Liver (tissue), 9 donors: Measurements from ENCODE around the gene S100A1. TPM values are rescaled to one million over a fixed set of nuclear protein-coding genes. Genes with fewer than 3 reads are reported as not detected.

ENCODE experiments used
- DNase-seq: peaks from one replicate; pipeline ENCODE4 v3.0.0-alpha.2; 2017; ENCODE audit warnings: low spot score
- H3K27ac ChIP-seq, 2 donors: one replicate each; pipeline ENCODE4 v1.7.0; 2013; ENCODE audit warnings: inconsistent platforms in 2 of 2, low read length in 2 of 2, control low read depth in 1 of 2, low read depth in 1 of 2, mild to moderate bottlenecking in 1 of 2
- H3K27me3 ChIP-seq, 4 donors: one replicate each; pipeline versions ENCODE4 v1.6.1 to v1.7.0; 2013; ENCODE audit warnings: low read length in 3 of 4, inconsistent platforms in 1 of 4, mild to moderate bottlenecking in 1 of 4, moderate library complexity in 1 of 4; ENCODE audit not compliant: control insufficient read depth in 4 of 4, insufficient read depth in 4 of 4
- H3K36me3 ChIP-seq, 4 donors: one replicate each; pipeline versions ENCODE4 v1.6.1 to v1.7.0; 2013; ENCODE audit warnings: low read length in 3 of 4, mild to moderate bottlenecking in 3 of 4, low read depth in 1 of 4, moderate library complexity in 1 of 4; ENCODE audit not compliant: control insufficient read depth in 4 of 4, insufficient read depth in 3 of 4
- H3K4me1 ChIP-seq, 4 donors: one replicate each; pipeline versions ENCODE4 v1.6.1 to v1.7.0; 2013; ENCODE audit warnings: low read length in 3 of 4, mild to moderate bottlenecking in 3 of 4, moderate library complexity in 1 of 4; ENCODE audit not compliant: control insufficient read depth in 4 of 4, insufficient read depth in 4 of 4
- H3K4me3 ChIP-seq, 3 donors: one replicate each; pipeline versions ENCODE4 v1.6.1 to v1.7.0; 2013; ENCODE audit warnings: low read length in 3 of 3, control low read depth in 1 of 3, low read depth in 1 of 3, mild to moderate bottlenecking in 1 of 3
- H3K9ac ChIP-seq, 2 donors: one replicate each; pipeline ENCODE4 v1.7.0; 2013; ENCODE audit warnings: low read length in 2 of 2, mild to moderate bottlenecking in 2 of 2, moderate library complexity in 2 of 2, control low read depth in 1 of 2, low read depth in 1 of 2
- H3K9me3 ChIP-seq, 4 donors: one replicate each; pipeline versions ENCODE4 v1.6.1 to v1.7.0; 2013; ENCODE audit warnings: low read length in 3 of 4; ENCODE audit not compliant: control insufficient read depth in 4 of 4
- ATF3 ChIP-seq: IDR thresholded peaks from 2 replicates; pipeline ENCODE4 v1.6.1; 2016; ENCODE audit warnings: antibody characterized with exemption
- CTCF ChIP-seq: fragments of 150-350 bp; IDR thresholded peaks from 2 replicates; pipeline ENCODE4 v1.5.1; 2017; ENCODE audit warnings: improper control_type of control experiment, low read depth, low read length; ENCODE audit not compliant: missing input control
- EGR1 ChIP-seq, 2 donors: IDR thresholded peaks; 2 replicates each; pipeline ENCODE4 v1.6.1; 2016 to 2018; ENCODE audit warnings: antibody characterized with exemption in 2 of 2, low read depth in 2 of 2
- FOXA1 ChIP-seq: IDR thresholded peaks from 2 replicates; pipeline ENCODE4 v1.6.1; 2016; ENCODE audit warnings: antibody characterized with exemption
- FOXA2 ChIP-seq: IDR thresholded peaks from 2 replicates; pipeline ENCODE4 v1.6.1; 2016; ENCODE audit warnings: antibody characterized with exemption
- GABPA ChIP-seq, 2 donors: IDR thresholded peaks in 1 of 2; conservative IDR thresholded peaks in 1 of 2; 2 replicates each; pipeline ENCODE4 v1.6.1; 2016; ENCODE audit warnings: antibody characterized with exemption in 2 of 2, mild to moderate bottlenecking in 1 of 2, moderate library complexity in 1 of 2
- HNF4A ChIP-seq, 2 donors: conservative IDR thresholded peaks; 2 replicates each; pipeline ENCODE4 v1.6.1; 2016; ENCODE audit warnings: antibody characterized with exemption in 2 of 2, mild to moderate bottlenecking in 2 of 2
- HNF4G ChIP-seq: IDR thresholded peaks from 2 replicates; pipeline ENCODE4 v1.6.1; 2016; ENCODE audit warnings: antibody characterized with exemption
- JUND ChIP-seq, 2 donors: IDR thresholded peaks; 2 replicates each; pipeline ENCODE4 v1.6.1; 2016; ENCODE audit warnings: antibody characterized with exemption in 2 of 2
- MAX ChIP-seq: IDR thresholded peaks from 2 replicates; pipeline ENCODE4 v1.6.1; 2016; ENCODE audit warnings: antibody characterized with exemption
- NR2F2 ChIP-seq: IDR thresholded peaks from 2 replicates; pipeline ENCODE4 v1.6.1; 2016; ENCODE audit warnings: antibody characterized with exemption
- RAD21 ChIP-seq, 2 donors: IDR thresholded peaks; 2 replicates each; pipeline ENCODE4 v1.6.1; 2016; ENCODE audit warnings: antibody characterized with exemption in 2 of 2, mild to moderate bottlenecking in 2 of 2
- REST ChIP-seq: IDR thresholded peaks from 2 replicates; pipeline ENCODE4 v1.6.1; 2016; ENCODE audit warnings: antibody characterized with exemption, mild to moderate bottlenecking
- RXRA ChIP-seq, 2 donors: IDR thresholded peaks; 2 replicates each; pipeline ENCODE4 v1.6.1; 2017 to 2018; ENCODE audit warnings: antibody characterized with exemption in 2 of 2, mild to moderate bottlenecking in 1 of 2
- TAF1 ChIP-seq: conservative IDR thresholded peaks from 2 replicates; pipeline ENCODE4 v1.6.1; 2016; ENCODE audit warnings: antibody characterized with exemption, mild to moderate bottlenecking
- YY1 ChIP-seq: IDR thresholded peaks from 2 replicates; pipeline ENCODE4 v1.6.1; 2016; ENCODE audit warnings: antibody characterized with exemption, mild to moderate bottlenecking
- ZBTB33 ChIP-seq: IDR thresholded peaks from 2 replicates; pipeline ENCODE4 v1.6.1; 2016; ENCODE audit warnings: antibody characterized with exemption
- WGBS: extraction: QIAGEN DNeasy Blood & Tissue Kit; methylation state at CpG from one replicate; pipeline ENCODE4 v1.1.7; 2013; 5-methylcytosine and 5-hydroxymethylcytosine counted together
- polyA plus RNA-seq, 2 donors: library from polyadenylated mRNA; stranded (reverse) in 1 of 2; unstranded in 1 of 2; fragments of 200-250 nt in 1 of 2; fragments of >200 nt in 1 of 2; fragmentation: Nextera tagmentation in 1 of 2; extraction: Ambion mirVana in 1 of 2; gene quantifications; one replicate each; pipeline versions ENCODE4 v1.2.1 to v1.2.3, GENCODE V29; 2013 to 2015
- total RNA-seq, 2 donors: library from RNA; depleted of rRNA; stranded (reverse); fragments of >200 nt; gene quantifications; one replicate each; pipeline ENCODE4 v1.2.3, GENCODE V29; 2014
- donor health status: healthy.
- donor health status: healthy.
- donor health status: healthy.
- donor health status: healthy.
- donor health status: healthy.

The S100A1 gene
- total and polyA plus RNA-seq, 4 donors: 0.21 to 0.33 (median 0.29) TPM

GRCh38 chr1:153609585-153609907, 18.7 kb upstream of the S100A1 start:
- TF ChIP-seq HNF4A (conservative IDR thresholded peaks at IDR 0.05): no peak
- TF ChIP-seq GABPA (IDR thresholded peaks at IDR 0.05 in 1 of 2, conservative IDR thresholded peaks at IDR 0.05 in 1 of 2): no peak
- TF ChIP-seq NR2F2: no peak
- TF ChIP-seq YY1: no peak
- no peak for TF ChIP-seq FOXA2
- TF ChIP-seq ATF3: no peak
- TF ChIP-seq TAF1: no peak
- no peak for TF ChIP-seq RXRA (IDR thresholded peaks at IDR 0.05)
- no peak for TF ChIP-seq EGR1 (IDR thresholded peaks at IDR 0.05; ENCODE audit: low read depth in 2 of 2)
- TF ChIP-seq FOXA1: no peak
- no peak for TF ChIP-seq MAX
- no peak for TF ChIP-seq JUND (IDR thresholded peaks at IDR 0.05)
- no peak for TF ChIP-seq RAD21 (IDR thresholded peaks at IDR 0.05)
- TF ChIP-seq REST: no peak
- no peak for TF ChIP-seq HNF4G
- no peak for TF ChIP-seq CTCF

GRCh38 chr1:153610334-153610733, 17.9 kb upstream of the S100A1 start:
- no peaks in the 10 kb centered on the region for H3K27me3 ChIP-seq
- no peak overlapping the region for H3K4me3 ChIP-seq
- TF ChIP-seq HNF4G (no peak), FOXA1 (no peak), RXRA (IDR thresholded peaks at IDR 0.05) (no peak), FOXA2 (no peak), ATF3 (no peak), CTCF (no peak), YY1 (no peak), ZBTB33 (no peak), MAX (no peak), RAD21 (IDR thresholded peaks at IDR 0.05) (no peak), REST (no peak)
- peaks cover 0 to 10% (median 5%) of the 10 kb centered on the region in 4 donors for H3K36me3 ChIP-seq
- H3K27ac ChIP-seq: peak overlapping the region; percentile 94 to 99
- no peak overlapping the region for H3K9ac ChIP-seq
- no peaks in the 10 kb centered on the region for H3K9me3 ChIP-seq
- no peak for DNase-seq
- H3K4me1 ChIP-seq: peaks cover 12 to 42% (median 31%) of the 10 kb centered on the region in 4 donors
- WGBS: 76% methylated on average over 4 of the region's 4 CpGs

More at GRCh38 chr1:153609585-153609907, 18.7 kb upstream of the S100A1 start:
- Histone ChIP-seq H3K4me3 (no peak overlapping the region), H3K4me1 (peaks cover 12 to 42% (median 31%) of the 10 kb centered on the region in 4 donors), H3K36me3 (peaks cover 0 to 10% (median 5%) of the 10 kb centered on the region in 4 donors), H3K27me3 (no peaks in the 10 kb centered on the region), H3K9ac (peak overlapping the region in 1 of 2 donors; percentile 61), H3K9me3 (no peaks in the 10 kb centered on the region), H3K27ac (peak overlapping the region; percentile 94 to 99)
- no peak for DNase-seq
- WGBS: 65% methylated on average over 6 of the region's 6 CpGs
